Measurements from ENCODE around the gene PCGF1. TPM values are rescaled to one million over a fixed set of nuclear protein-coding genes. Genes with fewer than 3 reads are reported as not detected.

PCGF1 gene
- total RNA-seq, 1 donor from 2014 or later, result 17.9 TPM

- Histone ChIP-seq H3K4me1 (ENCODE audit: insufficient read depth, low read length) (peaks cover 19% of the 10 kb centered on the region), H2AFZ (ENCODE audit: low read depth, low read length) (no peak overlapping the region), H3K36me3 (ENCODE audit: insufficient read depth, low read length) (peaks cover 22% of the 10 kb centered on the region), H3K9ac (ENCODE audit: low read length) (peak overlapping the region; percentile 93), H3K79me2 (ENCODE audit: insufficient read depth, low read length) (peaks cover 41% of the 10 kb centered on the region), H3K27me3 (ENCODE audit: insufficient read depth, low read length) (no peaks in the 10 kb centered on the region), H3K9me3 (ENCODE audit: insufficient read depth, low read depth, low read length) (no peaks in the 10 kb centered on the region), H4K20me1 (ENCODE audit: insufficient read depth, low read length) (peaks cover 40% of the 10 kb centered on the region), H3K4me2 (ENCODE audit: low read length) (peak overlapping the region; percentile 98), H3K4me3 (ENCODE audit: insufficient read depth, low read depth, low read length) (no peak overlapping the region), H3K27ac (ENCODE audit: low read depth, low read length) (no peak overlapping the region)
- Mint-ChIP-seq H3K4me3 (ENCODE audit: unreplicated experiment) (peak overlapping the region; percentile 96), H3K27ac (ENCODE audit: unreplicated experiment) (no peak overlapping the region), H3K4me1 (ENCODE audit: low read depth, unreplicated experiment) (peaks cover 11% of the 10 kb centered on the region), H3K36me3 (ENCODE audit: low read depth, unreplicated experiment) (peaks cover 12% of the 10 kb centered on the region), H3K27me3 (ENCODE audit: low read depth, unreplicated experiment) (peaks cover 8% of the 10 kb centered on the region), H3K9me3 (ENCODE audit: unreplicated experiment) (peaks cover 3% of the 10 kb centered on the region)
- no peak for DNase-seq (ENCODE audit: low read depth)
- TF ChIP-seq EZH2 (IDR thresholded peaks at IDR 0.05; ENCODE audit: insufficient read depth, low read length), result no peak
- TF ChIP-seq CTCF (IDR thresholded peaks at IDR 0.05; ENCODE audit: insufficient read depth, low read depth, low read length), result no peak
- FAIRE-seq, result no peak
Measured at GRCh38 chr2:74527741-74528140, 20.2 kb upstream of the PCGF1 start.

GRCh38 chr2:74526649-74527230 is 19.2 kb upstream of the PCGF1 start:
- no peak for DNase-seq (ENCODE audit: low read depth)
- Mint-ChIP-seq H3K4me3 (ENCODE audit: unreplicated experiment) (no peak overlapping the region), H3K27me3 (ENCODE audit: low read depth, unreplicated experiment) (peaks cover 18% of the 10 kb centered on the region), H3K36me3 (ENCODE audit: low read depth, unreplicated experiment) (peaks cover 11% of the 10 kb centered on the region), H3K4me1 (ENCODE audit: low read depth, unreplicated experiment) (peaks cover 11% of the 10 kb centered on the region), H3K9me3 (ENCODE audit: unreplicated experiment) (peaks cover 5% of the 10 kb centered on the region), H3K27ac (ENCODE audit: unreplicated experiment) (no peak overlapping the region)
- H2AFZ ChIP-seq (ENCODE audit: low read depth, low read length), result no peak overlapping the region
- no peaks in the 10 kb centered on the region for H3K9me3 ChIP-seq (ENCODE audit: insufficient read depth, low read depth, low read length)
- no peak overlapping the region for H3K4me3 ChIP-seq (ENCODE audit: insufficient read depth, low read depth, low read length)
- H3K79me2 ChIP-seq (ENCODE audit: insufficient read depth, low read length), result peaks cover 41% of the 10 kb centered on the region
- TF ChIP-seq CTCF (IDR thresholded peaks at IDR 0.05; ENCODE audit: insufficient read depth, low read depth, low read length) (no peak), EZH2 (IDR thresholded peaks at IDR 0.05; ENCODE audit: insufficient read depth, low read length) (no peak)
- peaks cover 19% of the 10 kb centered on the region for H3K4me1 ChIP-seq (ENCODE audit: insufficient read depth, low read length)
- no peaks in the 10 kb centered on the region for H3K27me3 ChIP-seq (ENCODE audit: insufficient read depth, low read length)
- H4K20me1 ChIP-seq (ENCODE audit: insufficient read depth, low read length), result peaks cover 34% of the 10 kb centered on the region
- no peak overlapping the region for H3K4me2 ChIP-seq (ENCODE audit: low read length)
- no peak overlapping the region for H3K9ac ChIP-seq (ENCODE audit: low read length)
- peaks cover 19% of the 10 kb centered on the region for H3K36me3 ChIP-seq (ENCODE audit: insufficient read depth, low read length)
- H3K27ac ChIP-seq (ENCODE audit: low read depth, low read length), result no peak overlapping the region
- no peak for FAIRE-seq
